HL-60/S4 treated with retinoic acid at 250 ng/mL for 4 days and 3 days (cell line): Measurements from ENCODE around the gene TEPSIN.

Source experiments
- in situ Hi-C: fragments of 300-500 bp; cut with MboI; formaldehyde crosslinking; loops from 2 replicates; pipeline ENCODE4 v1.7.0; 2022; ENCODE audit warnings: low sequenced_read_pairs

TEPSIN gene

DNA sequence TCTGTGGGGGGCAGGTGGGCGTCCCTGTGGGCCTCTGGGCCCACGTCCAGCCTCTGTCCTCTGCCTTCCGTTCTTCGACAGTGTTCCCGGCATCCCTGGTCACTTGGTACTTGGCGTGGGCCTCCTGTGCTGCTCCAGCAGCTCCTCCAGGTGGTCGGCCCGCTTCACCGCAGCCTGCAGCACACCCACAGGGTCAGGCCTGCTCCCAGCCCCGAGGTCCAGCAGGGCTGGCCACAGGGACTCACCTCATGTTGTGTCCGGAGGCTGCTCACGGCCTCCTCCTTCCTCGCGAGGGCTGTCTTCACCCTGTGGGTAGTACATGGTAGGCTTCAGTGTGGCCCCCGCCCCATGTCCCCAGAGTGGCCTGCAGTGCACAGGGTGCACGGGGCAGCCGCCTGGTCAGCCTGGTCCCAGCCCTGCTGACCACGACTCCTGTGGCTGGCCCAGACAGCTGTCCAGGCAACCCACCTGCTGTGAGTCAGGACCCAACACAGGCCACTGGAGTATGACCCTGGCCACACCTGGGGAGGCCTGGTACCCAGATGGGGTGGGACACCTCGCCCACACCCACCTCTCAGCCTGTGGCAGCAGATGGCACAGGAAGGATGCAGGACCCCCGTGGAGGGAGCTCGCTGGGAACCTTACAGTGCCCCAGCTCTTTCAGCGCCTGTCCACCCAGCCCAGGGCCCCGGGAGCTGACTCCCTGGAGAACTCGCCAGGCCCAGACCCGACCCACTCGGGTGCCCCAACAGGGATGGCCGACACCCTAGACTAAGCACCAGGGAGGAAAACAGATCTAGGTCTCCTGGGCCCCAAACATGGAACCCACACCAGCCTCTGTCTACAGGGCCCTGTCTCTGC lies 49.0 kb downstream of the TEPSIN start:
- in situ Hi-C loops, result no loop called here

DNA sequence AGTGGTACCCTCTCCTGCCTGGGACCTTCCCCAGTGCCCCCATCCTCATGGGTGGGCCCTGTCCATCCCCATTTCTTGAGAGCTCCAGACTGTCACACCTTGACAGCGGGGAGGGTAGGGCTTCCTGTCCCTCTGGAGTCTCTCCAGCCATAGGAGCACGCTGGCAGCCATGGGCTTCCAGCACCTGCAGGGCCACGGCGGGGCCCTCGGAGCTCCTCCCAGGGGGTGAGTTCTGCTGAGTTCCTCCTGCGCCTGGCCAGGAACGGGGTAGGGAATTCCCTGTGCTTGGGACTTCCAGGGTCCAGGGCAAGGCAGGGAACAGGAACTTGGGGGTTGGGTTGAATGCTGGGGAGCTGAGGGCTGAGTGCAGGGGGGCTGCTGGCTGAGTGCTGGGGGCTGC lies 49.8 kb downstream of the TEPSIN start:
- in situ Hi-C loops, result no loop called here

DNA sequence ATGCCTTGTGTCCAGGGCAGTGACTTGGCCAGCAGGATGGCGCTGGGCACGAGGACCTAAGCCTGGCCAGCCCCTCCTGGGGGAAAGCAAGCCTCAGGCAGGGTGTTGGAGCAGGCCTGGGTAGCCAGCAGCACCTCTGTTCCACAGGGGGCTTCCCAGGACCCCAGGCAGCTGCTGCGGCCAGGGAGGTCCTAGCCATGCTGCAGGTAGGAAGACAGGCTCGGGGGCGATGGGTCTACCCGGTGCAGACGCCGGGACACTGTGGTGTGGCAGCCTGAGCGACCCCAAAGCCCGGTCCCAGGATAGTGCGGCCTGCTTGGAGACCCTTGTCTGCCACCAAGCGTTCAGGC lies 50.4 kb downstream of the TEPSIN start:
- in situ Hi-C loops, result no loop called here

GRCh38 chr17:81187586-81188490 lies 51.0 kb downstream of the TEPSIN start:
- in situ Hi-C loops, result no loop called here

GRCh38 chr17:81187120-81187519 lies 51.7 kb downstream of the TEPSIN start:
- in situ Hi-C loops, result no loop called here

DNA sequence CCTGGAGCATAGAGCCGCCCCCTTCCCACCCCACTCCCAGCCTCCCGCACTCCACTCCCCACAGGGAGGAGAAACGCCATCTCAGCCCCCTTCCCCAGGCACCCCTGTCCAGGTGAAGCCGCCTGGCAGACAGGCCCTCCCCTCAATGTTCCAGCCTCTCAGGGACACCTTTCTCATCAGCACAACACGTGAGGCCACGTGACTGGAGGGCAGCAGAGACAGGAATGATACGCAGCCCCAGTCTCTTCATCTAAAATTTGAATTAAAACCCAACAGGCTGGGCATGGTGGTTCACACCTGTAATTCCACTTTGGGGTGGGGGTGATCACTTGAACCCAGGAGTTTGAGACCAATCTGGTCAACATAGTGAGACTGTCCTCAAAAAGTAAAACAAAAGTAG lies 52.7 kb downstream of the TEPSIN start:
- in situ Hi-C loops, result no loop called here

- in situ Hi-C loops, result no loop called here
Observed at GRCh38 chr17:81184555-81184954, 54.3 kb downstream of the TEPSIN start.

DNA sequence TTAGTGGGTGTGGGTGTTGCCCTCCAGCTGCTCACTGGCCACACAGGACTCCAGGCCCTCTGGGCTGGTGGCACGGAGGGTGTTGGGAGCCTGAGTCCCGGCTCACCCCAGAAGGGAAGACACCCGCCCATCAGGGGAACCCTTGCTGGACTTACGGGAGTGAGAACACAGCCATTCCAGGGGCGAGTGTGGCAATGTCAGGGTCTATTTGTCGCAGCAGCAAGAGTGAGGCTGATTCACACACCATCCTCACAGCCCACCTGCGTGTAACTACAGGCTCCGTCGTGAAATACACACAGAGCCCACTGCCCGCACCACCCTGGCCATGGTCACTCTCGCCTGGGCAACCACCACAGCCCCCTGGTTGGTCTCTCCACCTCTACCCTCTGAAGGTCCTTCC lies 55.0 kb downstream of the TEPSIN start:
- in situ Hi-C loops, result no loop called here

DNA sequence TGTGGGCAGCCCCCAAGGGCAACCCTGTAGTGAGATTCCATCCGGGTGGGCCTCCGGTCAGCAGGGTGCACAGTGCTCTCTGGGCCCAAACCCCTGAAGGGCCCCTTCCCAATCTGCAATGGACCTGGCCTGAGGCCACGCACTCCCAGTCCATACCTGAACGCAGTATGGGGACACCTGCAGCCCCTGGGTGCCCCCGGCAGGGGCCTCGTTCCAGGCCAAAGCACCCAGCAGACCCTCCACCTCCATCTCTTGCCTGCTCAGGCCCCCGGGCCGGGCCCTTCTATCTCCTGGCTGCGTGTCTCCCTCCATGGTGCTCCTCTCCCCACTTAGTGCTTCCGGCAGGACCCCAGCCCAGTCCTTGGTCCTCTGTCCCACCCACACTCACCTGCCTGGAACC lies 55.5 kb downstream of the TEPSIN start:
- in situ Hi-C loops, result no loop called here

DNA sequence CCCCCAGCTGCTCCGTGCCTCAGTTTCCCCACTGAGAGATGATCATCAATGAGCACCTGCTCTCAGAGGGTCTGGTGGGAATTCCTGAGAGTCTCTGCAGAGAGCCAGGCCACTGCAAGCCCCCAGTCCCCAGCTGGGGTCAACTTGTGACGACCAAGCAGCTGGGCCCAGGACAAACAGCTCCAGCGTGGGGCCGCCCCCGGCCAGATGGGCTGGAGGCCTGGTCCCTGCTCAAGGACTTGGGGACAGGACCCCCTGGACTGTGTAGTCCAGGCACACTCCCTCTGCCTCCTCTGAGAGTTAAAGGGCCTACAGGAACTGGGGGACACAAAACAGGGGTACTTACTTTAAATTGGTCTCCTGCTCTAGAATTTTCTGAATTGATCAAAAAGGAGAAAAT lies 56.3 kb downstream of the TEPSIN start:
- in situ Hi-C loops, result no loop called here

- in situ Hi-C loops, result no loop called here
Observed at GRCh38 chr17:81181811-81182185, 57.1 kb downstream of the TEPSIN start.

- in situ Hi-C loops, result no loop called here
Observed at GRCh38 chr17:81180836-81181810, 57.7 kb downstream of the TEPSIN start.

GRCh38 chr17:81179861-81180260 lies 59.0 kb downstream of the TEPSIN start:
- in situ Hi-C loops, result no loop called here

- in situ Hi-C loops, result no loop called here
Observed at GRCh38 chr17:81179220-81179619, 59.6 kb downstream of the TEPSIN start.
